GM18909 (cell line): ENCODE data around the gene L3MBTL3.
A peak's percentile ranks its signal among the peaks of the same experiment; 100 is the strongest.
"Not testable (repeated sequence)": the region's sequence is repeated elsewhere in the genome, so short reads cannot be mapped to it uniquely, and the experiment has no call there.

Experiments
- ATAC-seq: cut with Tn5 transposase; IDR thresholded peaks from one replicate; pipeline ENCODE4 v1.9.1; 2021; ENCODE audit warnings: mild to moderate bottlenecking; ENCODE audit not compliant: unreplicated experiment, poor library complexity

Gene L3MBTL3

GRCh38 chr6:130129762-130130246 is 111.4 kb downstream of the L3MBTL3 start:
- no peak for ATAC-seq

- ATAC-seq, result peak; percentile 83
Observed at GRCh38 chr6:130132286-130132701, 113.9 kb downstream of the L3MBTL3 start.

GRCh38 chr6:130134582-130134981 is 116.2 kb downstream of the L3MBTL3 start:
- no peak for ATAC-seq

- no peak for ATAC-seq
Observed at GRCh38 chr6:130136798-130137197, 118.4 kb downstream of the L3MBTL3 start.

GRCh38 chr6:130138116-130138908 is 119.9 kb downstream of the L3MBTL3 start:
- ATAC-seq, result peak; percentile 67

GRCh38 chr6:130138909-130139242 is 120.5 kb downstream of the L3MBTL3 start:
- peak; percentile 22 for ATAC-seq

- no peak for ATAC-seq
Observed at GRCh38 chr6:130140084-130140483, 121.7 kb downstream of the L3MBTL3 start.

- no peak for ATAC-seq
Observed at GRCh38 chr6:130143709-130144108, 125.3 kb downstream of the L3MBTL3 start.

- no peak for ATAC-seq
Observed at GRCh38 chr6:130147111-130147510, 128.7 kb downstream of the L3MBTL3 start.

GRCh38 chr6:130148181-130148580 is 129.8 kb downstream of the L3MBTL3 start:
- ATAC-seq, result no peak

- ATAC-seq, result not testable (repeated sequence)
Observed at GRCh38 chr6:130149016-130149415, 130.6 kb downstream of the L3MBTL3 start.

GRCh38 chr6:130150906-130151305 is 132.5 kb downstream of the L3MBTL3 start:
- ATAC-seq, result no peak

- ATAC-seq, result no peak
Observed at GRCh38 chr6:130152908-130153510, 134.6 kb downstream of the L3MBTL3 start.

GRCh38 chr6:130156908-130157307 is 138.5 kb downstream of the L3MBTL3 start:
- ATAC-seq, result no peak

- no peak for ATAC-seq
Observed at GRCh38 chr6:130158056-130158455, 139.7 kb downstream of the L3MBTL3 start.

GRCh38 chr6:130158548-130158947 is 140.2 kb downstream of the L3MBTL3 start:
- ATAC-seq, result no peak

- ATAC-seq, result no peak
Observed at GRCh38 chr6:130159956-130160355, 141.6 kb downstream of the L3MBTL3 start.

GRCh38 chr6:130161683-130162404 is 143.5 kb downstream of the L3MBTL3 start:
- ATAC-seq, result no peak

- no peak for ATAC-seq
Observed at GRCh38 chr6:130162421-130162820, 144.0 kb downstream of the L3MBTL3 start.

- no peak for ATAC-seq
Observed at GRCh38 chr6:130163266-130163665, 144.9 kb downstream of the L3MBTL3 start.

- no peak for ATAC-seq
Observed at GRCh38 chr6:130164251-130164650, 145.9 kb downstream of the L3MBTL3 start.
